Ovary (tissue), 3 donors: ENCODE data around the gene TAF1A.

Source experiments
- CTCF ChIP-seq, 3 donors: fragments of 450-650 bp in 2 of 3; fragments of 200-600 bp in 1 of 3; IDR thresholded peaks; one replicate each; pipeline versions ENCODE4 v1.5.1 to v1.8.0; 2016 to 2022; ENCODE audit warnings: antibody characterized with exemption in 3 of 3, mild to moderate bottlenecking in 1 of 3
- EP300 ChIP-seq: sonication (generic); formaldehyde crosslinking; IDR thresholded peaks from one replicate; pipeline ENCODE4 v1.6.1; 2017; ENCODE audit warnings: antibody characterized with exemption
- POLR2A ChIP-seq: fragments of 450-650 bp; IDR thresholded peaks from one replicate; pipeline ENCODE4 v1.6.1; 2017; ENCODE audit warnings: antibody characterized with exemption, mild to moderate bottlenecking, moderate library complexity
- donor health status: DM: no; HTN: no; CAD: no.

- TF ChIP-seq CTCF (IDR thresholded peaks at IDR 0.05) (no peak), POLR2A (no peak), EP300 (no peak)
These were observed 45.9 kb downstream of the TAF1A start for GRCh38 chr1:222543817-222544216.
